ENCODE measurements around the gene AJM1.

The AJM1 gene

DNA sequence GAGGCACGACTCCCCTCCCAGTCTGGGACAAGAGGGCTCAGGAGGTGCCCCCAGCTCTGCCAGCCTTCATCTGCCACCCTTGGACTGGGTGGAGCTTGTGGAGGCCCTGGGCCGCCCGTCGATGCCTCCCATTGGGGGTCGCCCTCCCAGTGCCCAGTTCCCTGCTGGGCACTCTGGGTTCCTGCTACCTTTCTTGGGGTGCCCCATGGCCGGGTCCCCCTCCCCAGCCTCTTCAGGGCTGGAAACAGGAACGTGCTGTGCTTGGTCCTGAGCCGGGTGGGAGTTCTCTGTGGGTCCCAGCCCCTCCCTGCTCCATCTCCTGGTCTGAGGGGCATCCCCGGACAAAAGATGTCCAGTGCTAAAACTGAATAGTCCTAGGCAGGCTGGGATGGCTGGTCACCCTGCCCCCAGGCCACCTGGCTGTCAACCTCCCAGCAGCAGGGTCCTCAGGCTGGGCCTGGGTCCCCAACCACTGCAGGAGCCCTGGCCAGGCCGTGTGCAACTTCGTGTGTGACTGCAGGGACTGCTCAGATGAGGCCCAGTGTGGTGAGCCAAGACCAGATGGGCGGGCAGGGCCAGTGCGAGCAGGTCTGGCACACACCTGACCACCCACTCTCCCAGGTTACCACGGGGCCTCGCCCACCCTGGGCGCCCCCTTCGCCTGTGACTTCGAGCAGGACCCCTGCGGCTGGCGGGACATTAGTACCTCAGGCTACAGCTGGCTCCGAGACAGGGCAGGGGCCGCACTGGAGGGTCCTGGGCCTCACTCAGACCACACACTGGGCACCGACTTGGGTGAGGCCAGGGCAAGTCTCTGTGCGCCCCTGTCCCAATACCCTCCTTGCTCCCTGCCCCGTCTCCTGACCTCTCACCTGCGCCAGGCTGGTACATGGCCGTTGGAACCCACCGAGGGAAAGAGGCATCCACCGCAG is 10.7 kb downstream of the AJM1 start:
- Histone ChIP-seq H3K4me3 (ENCODE audit: low read depth, low read length) (no peak overlapping the region), H3K9me3 (no peaks in the 10 kb centered on the region), H3K36me3 (peaks cover 21% of the 10 kb centered on the region), H3K4me1 (peaks cover 10% of the 10 kb centered on the region), H3K27me3 (no peaks in the 10 kb centered on the region)
- peak; percentile 13 for DNase-seq
- TF ChIP-seq, protein P1, sequence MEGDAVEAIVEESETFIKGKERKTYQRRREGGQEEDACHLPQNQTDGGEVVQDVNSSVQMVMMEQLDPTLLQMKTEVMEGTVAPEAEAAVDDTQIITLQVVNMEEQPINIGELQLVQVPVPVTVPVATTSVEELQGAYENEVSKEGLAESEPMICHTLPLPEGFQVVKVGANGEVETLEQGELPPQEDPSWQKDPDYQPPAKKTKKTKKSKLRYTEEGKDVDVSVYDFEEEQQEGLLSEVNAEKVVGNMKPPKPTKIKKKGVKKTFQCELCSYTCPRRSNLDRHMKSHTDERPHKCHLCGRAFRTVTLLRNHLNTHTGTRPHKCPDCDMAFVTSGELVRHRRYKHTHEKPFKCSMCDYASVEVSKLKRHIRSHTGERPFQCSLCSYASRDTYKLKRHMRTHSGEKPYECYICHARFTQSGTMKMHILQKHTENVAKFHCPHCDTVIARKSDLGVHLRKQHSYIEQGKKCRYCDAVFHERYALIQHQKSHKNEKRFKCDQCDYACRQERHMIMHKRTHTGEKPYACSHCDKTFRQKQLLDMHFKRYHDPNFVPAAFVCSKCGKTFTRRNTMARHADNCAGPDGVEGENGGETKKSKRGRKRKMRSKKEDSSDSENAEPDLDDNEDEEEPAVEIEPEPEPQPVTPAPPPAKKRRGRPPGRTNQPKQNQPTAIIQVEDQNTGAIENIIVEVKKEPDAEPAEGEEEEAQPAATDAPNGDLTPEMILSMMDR (IDR thresholded peaks at IDR 0.05; ENCODE audit: low read depth, low read length) = no peak

DNA sequence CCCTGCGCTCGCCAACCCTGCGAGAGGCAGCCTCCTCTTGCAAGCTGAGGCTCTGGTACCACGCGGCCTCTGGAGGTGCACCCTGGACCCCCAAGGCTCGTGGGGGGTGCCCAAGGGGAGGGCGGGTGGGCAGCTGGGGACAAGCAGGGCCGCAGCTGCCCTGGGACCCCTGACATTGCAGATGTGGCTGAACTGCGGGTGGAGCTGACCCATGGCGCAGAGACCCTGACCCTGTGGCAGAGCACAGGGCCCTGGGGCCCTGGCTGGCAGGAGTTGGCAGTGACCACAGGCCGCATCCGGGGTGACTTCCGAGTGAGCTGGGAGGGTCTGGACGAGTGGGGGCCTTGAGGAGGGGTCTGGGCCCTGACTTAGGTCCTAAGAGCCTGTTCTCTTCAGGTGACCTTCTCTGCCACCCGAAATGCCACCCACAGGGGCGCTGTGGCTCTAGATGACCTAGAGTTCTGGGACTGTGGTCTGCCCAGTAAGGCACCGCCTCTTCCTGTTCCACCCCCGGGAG is 11.4 kb downstream of the AJM1 start:
- H3K4me3 ChIP-seq (ENCODE audit: low read depth, low read length) = no peak overlapping the region
- TF ChIP-seq, protein P1 (IDR thresholded peaks at IDR 0.05; ENCODE audit: low read depth, low read length) = no peak
- no peaks in the 10 kb centered on the region for H3K27me3 ChIP-seq
- DNase-seq = no peak
- peaks cover 14% of the 10 kb centered on the region for H3K4me1 ChIP-seq
- H3K36me3 ChIP-seq = peaks cover 25% of the 10 kb centered on the region
- no peaks in the 10 kb centered on the region for H3K9me3 ChIP-seq

DNA sequence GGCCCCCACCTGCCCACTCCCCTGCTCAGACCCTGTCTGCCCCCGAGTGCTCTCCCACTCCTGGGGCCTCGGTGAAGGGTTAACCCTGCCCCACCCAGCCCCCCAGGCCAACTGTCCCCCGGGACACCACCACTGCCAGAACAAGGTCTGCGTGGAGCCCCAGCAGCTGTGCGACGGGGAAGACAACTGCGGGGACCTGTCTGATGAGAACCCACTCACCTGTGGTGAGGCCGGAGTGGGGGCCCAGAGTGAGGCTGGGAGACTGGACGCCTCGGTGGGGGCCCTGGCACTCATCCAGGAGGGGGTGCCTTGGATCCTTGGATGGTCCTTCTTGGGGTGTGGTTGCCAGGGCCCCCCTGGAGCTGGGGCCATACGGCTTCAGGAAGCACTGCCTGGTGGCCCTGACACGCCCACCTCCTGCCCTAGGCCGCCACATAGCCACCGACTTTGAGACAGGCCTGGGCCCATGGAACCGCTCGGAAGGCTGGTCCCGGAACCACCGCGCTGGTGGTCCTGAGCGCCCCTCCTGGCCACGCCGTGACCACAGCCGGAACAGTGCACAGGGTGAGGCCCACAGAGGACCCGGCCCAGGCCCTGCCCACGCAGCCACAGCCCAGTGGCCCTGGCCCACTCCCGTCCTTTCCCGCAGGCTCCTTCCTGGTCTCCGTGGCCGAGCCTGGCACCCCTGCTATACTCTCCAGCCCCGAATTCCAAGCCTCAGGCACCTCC is 12.0 kb downstream of the AJM1 start:
- peaks cover 25% of the 10 kb centered on the region for H3K36me3 ChIP-seq
- H3K9me3 ChIP-seq = no peaks in the 10 kb centered on the region
- TF ChIP-seq, protein P1 (IDR thresholded peaks at IDR 0.05; ENCODE audit: low read depth, low read length) = no peak
- peak; percentile 17 for DNase-seq
- H3K4me3 ChIP-seq (ENCODE audit: low read depth, low read length) = no peak overlapping the region
- peaks cover 20% of the 10 kb centered on the region for H3K4me1 ChIP-seq
- H3K27me3 ChIP-seq = no peaks in the 10 kb centered on the region

DNA sequence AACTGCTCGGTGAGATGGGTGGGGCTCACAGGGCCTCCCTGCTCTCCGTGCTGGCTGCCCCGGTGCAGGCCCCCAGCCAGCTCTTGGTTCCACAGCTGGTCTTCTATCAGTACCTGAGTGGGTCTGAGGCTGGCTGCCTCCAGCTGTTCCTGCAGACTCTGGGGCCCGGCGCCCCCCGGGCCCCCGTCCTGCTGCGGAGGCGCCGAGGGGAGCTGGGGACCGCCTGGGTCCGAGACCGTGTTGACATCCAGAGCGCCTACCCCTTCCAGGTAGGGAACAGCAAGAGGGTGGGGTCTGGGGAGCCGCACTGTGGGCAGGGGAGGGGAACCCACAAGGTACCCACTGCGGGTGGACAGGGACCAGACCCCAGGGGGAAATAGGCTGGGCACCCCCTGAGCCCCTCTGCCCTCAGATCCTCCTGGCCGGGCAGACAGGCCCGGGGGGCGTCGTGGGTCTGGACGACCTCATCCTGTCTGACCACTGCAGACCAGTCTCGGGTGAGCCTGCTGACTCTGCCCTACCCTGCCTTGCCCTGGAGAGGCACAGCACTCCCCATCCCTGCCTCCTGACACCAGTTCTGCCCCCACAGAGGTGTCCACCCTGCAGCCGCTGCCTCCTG is 12.7 kb downstream of the AJM1 start:
- H3K27me3 ChIP-seq = no peaks in the 10 kb centered on the region
- peak; percentile 17 for DNase-seq
- no peak overlapping the region for H3K4me3 ChIP-seq (ENCODE audit: low read depth, low read length)
- TF ChIP-seq, protein P1 (IDR thresholded peaks at IDR 0.05; ENCODE audit: low read depth, low read length) = no peak
- H3K9me3 ChIP-seq = no peaks in the 10 kb centered on the region
- peaks cover 24% of the 10 kb centered on the region for H3K4me1 ChIP-seq
- peaks cover 25% of the 10 kb centered on the region for H3K36me3 ChIP-seq

DNA sequence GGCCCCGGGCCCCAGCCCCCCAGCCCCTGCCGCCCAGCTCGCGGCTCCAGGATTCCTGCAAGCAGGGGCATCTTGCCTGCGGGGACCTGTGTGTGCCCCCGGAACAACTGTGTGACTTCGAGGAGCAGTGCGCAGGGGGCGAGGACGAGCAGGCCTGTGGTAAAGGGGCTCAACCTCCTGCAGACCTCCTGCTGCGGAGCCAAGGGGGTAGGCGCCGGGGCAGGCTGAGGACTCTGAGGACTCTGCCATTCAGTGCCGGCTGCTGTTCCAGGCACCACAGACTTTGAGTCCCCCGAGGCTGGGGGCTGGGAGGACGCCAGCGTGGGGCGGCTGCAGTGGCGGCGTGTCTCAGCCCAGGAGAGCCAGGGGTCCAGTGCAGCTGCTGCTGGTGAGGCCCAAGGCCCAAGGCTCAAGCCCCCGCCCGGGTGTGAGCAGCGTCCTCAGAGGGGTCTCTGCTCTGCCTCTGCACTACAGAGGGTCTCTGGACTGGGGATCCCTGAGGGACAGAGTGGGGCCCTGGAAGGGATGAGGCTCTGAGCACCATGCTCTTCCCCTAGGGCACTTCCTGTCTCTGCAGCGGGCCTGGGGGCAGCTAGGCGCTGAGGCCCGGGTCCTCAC is 13.3 kb downstream of the AJM1 start:
- Histone ChIP-seq H3K27me3 (no peaks in the 10 kb centered on the region), H3K4me1 (peaks cover 24% of the 10 kb centered on the region), H3K36me3 (peaks cover 26% of the 10 kb centered on the region), H3K4me3 (ENCODE audit: low read depth, low read length) (no peak overlapping the region), H3K9me3 (no peaks in the 10 kb centered on the region)
- TF ChIP-seq, protein P1 (IDR thresholded peaks at IDR 0.05; ENCODE audit: low read depth, low read length) = no peak
- DNase-seq = peak; percentile 66
